HCT116 (cell line): ENCODE measurements around the gene CERS2. TPM values are rescaled to one million over a fixed set of nuclear protein-coding genes. Genes with fewer than 3 reads are reported as not detected.

Source experiments
- ATAC-seq: fragments of 200-7000 bp; cut with Tn5 transposase; 2 replicates; pipeline ENCODE4 v1.9.1; 2020; ENCODE audit warnings: mild to moderate bottlenecking, moderate library complexity
- BruUV-seq: library from RNA; stranded (reverse); fragments of 400-500 nt; replicated peaks from 2 replicates; lab custom pipeline; 2021; lab: Mats Ljungman, UMichigan
- CTCF ChIA-PET: fragments of 300-600 bp; sonication (Branson Sonifier 250); formaldehyde crosslinking; loops from one replicate; lab custom pipeline; 2021; ENCODE audit warnings: antibody characterized with exemption; lab: Charles Lee
- POLR2A ChIA-PET: fragments of 300-600, 350-600 bp; sonication (Branson Sonifier 250); formaldehyde crosslinking; loops from one replicate; lab custom pipeline; 2021; ENCODE audit warnings: antibody characterized with exemption; lab: Charles Lee
- RAD21 ChIA-PET, 2 experiments: fragments of 300-600 bp; sonication (Branson Sonifier 250); formaldehyde crosslinking; loops; one replicate each; lab custom pipeline; 2023; ENCODE audit warnings: low total read pairs in 2 of 2; ENCODE audit not compliant: uncharacterized antibody in 2 of 2, unreplicated experiment in 2 of 2, low non-redundant PET in 1 of 2; lab: Charles Lee
- DNase-seq: peaks from one replicate; pipeline ENCODE4 v3.0.0-alpha.2; 2010; ENCODE audit warnings: low read depth, low spot score
- H2AFZ ChIP-seq: fragments of 200-600 bp; shearing (Covaris generic), sonication (generic); 2 replicates; pipeline ENCODE4 v1.6.1; 2017; ENCODE audit warnings: low read depth, mixed run types, mixed read lengths, antibody characterized with exemption, low read length; ENCODE audit not compliant: poor library complexity, severe bottlenecking
- H3K27ac ChIP-seq: 2 replicates; pipeline ENCODE4 v1.5.1; 2012; ENCODE audit warnings: low read depth, low read length
- H3K27me3 ChIP-seq: fragments of 200-600 bp; sonication (generic); 2 replicates; pipeline ENCODE4 v1.6.1; 2016; ENCODE audit warnings: mixed run types, low read length, mixed read lengths; ENCODE audit not compliant: insufficient read depth
- H3K36me3 ChIP-seq, 2 experiments: fragments of 200-500 bp in 1 of 2; fragments of 200-600 bp in 1 of 2; sonication (Bioruptor generic) in 1 of 2; sonication (generic) in 1 of 2; 2 replicates each; pipeline versions ENCODE4 v1.5.1 to v1.6.1; 2014 to 2016; ENCODE audit warnings: low read length in 2 of 2, inconsistent platforms in 1 of 2, mixed read lengths in 1 of 2, mixed run types in 1 of 2; ENCODE audit not compliant: insufficient read depth in 2 of 2, control insufficient read depth in 1 of 2
- H3K4me1 ChIP-seq, 2 experiments: fragments of 200-600 bp in 1 of 2; sonication (generic) in 1 of 2; 2 replicates each; pipeline versions ENCODE4 v1.5.1 to v1.6.1; 2012 to 2017; ENCODE audit warnings: low read length in 2 of 2, inconsistent platforms in 1 of 2, mild to moderate bottlenecking in 1 of 2, mixed read lengths in 1 of 2, mixed run types in 1 of 2, moderate library complexity in 1 of 2; ENCODE audit not compliant: insufficient read depth in 2 of 2, control insufficient read depth in 1 of 2
- H3K4me2 ChIP-seq: fragments of 200-600 bp; sonication (generic); 2 replicates; pipeline ENCODE4 v1.6.1; 2017; ENCODE audit warnings: mixed run types, low read length, mixed read lengths
- H3K4me3 ChIP-seq, 2 experiments: fragments of 200-600 bp in 1 of 2; sonication (generic) in 1 of 2; replicated peaks in 1 of 2; 2 replicates each; pipeline ENCODE4 v1.5.1; 2011 to 2016; ENCODE audit warnings: low read length in 2 of 2, control low read depth in 1 of 2, low read depth in 1 of 2, mild to moderate bottlenecking in 1 of 2, mixed read lengths in 1 of 2, mixed run types in 1 of 2
- H3K79me2 ChIP-seq: fragments of 200-600 bp; sonication (generic); 2 replicates; pipeline ENCODE4 v1.6.1; 2017; ENCODE audit warnings: mild to moderate bottlenecking, mixed run types, low read length, moderate library complexity, mixed read lengths; ENCODE audit not compliant: insufficient read depth
- H3K9ac ChIP-seq: fragments of 200-600 bp; sonication (generic); 2 replicates; pipeline ENCODE4 v1.6.1; 2016; ENCODE audit warnings: low read length, mixed read lengths
- H3K9me2 ChIP-seq: fragments of 200-600 bp; sonication (generic), shearing (Covaris generic); 2 replicates; pipeline ENCODE4 v1.6.1; 2017; ENCODE audit warnings: mixed run types, mild to moderate bottlenecking, moderate library complexity; ENCODE audit not compliant: insufficient read depth
- H3K9me3 ChIP-seq, 2 experiments: fragments of 200-500 bp in 1 of 2; fragments of 200-600 bp in 1 of 2; sonication (Bioruptor generic) in 1 of 2; sonication (generic) in 1 of 2; 2 replicates each; pipeline ENCODE4 v1.6.1; 2014 to 2017; ENCODE audit warnings: low read length in 2 of 2, mixed read lengths in 2 of 2, inconsistent platforms in 1 of 2, low read depth in 1 of 2, mild to moderate bottlenecking in 1 of 2, mixed run types in 1 of 2, moderate library complexity in 1 of 2; ENCODE audit not compliant: control insufficient read depth in 1 of 2, insufficient read depth in 1 of 2
- H4K20me1 ChIP-seq: fragments of 200-600 bp; sonication (generic), shearing (Covaris generic); 2 replicates; pipeline ENCODE4 v1.6.1; 2017; ENCODE audit warnings: mixed run types, mild to moderate bottlenecking, moderate library complexity; ENCODE audit not compliant: insufficient read depth
- CBX3 ChIP-seq: IDR thresholded peaks from 2 replicates; pipeline ENCODE4 v1.6.1; 2012; ENCODE audit warnings: low read depth
- CEBPB ChIP-seq: IDR thresholded peaks from 2 replicates; pipeline ENCODE4 v1.6.1; 2012; ENCODE audit warnings: low read depth
- ELF1 ChIP-seq: IDR thresholded peaks from 2 replicates; pipeline ENCODE4 v1.6.1; 2012; ENCODE audit warnings: low read depth, borderline replicate concordance
- EZH2 ChIP-seq: fragments of 200-600 bp; sonication (generic); IDR thresholded peaks from 2 replicates; pipeline ENCODE4 v1.6.1; 2017; ENCODE audit warnings: antibody characterized with exemption, mixed run types
- EZH2phosphoT487 ChIP-seq: fragments of 200-600 bp; IDR thresholded peaks from 2 replicates; pipeline ENCODE4 v1.6.1; 2018; ENCODE audit warnings: antibody characterized with exemption, borderline replicate concordance
- FOSL1 ChIP-seq: IDR thresholded peaks from 2 replicates; pipeline ENCODE4 v1.6.1; 2012; ENCODE audit warnings: low read depth
- JUND ChIP-seq: IDR thresholded peaks from 2 replicates; pipeline ENCODE4 v1.6.1; 2012
- SP1 ChIP-seq: IDR thresholded peaks from 2 replicates; pipeline ENCODE4 v1.6.1; 2012; ENCODE audit warnings: low read depth
- TCF7L2 ChIP-seq: IDR thresholded peaks from 2 replicates; pipeline ENCODE4 v1.7.0; 2011; ENCODE audit warnings: borderline replicate concordance, inconsistent platforms; ENCODE audit not compliant: insufficient read depth, insufficient read length; ENCODE audit errors: extremely low read depth
- YY1 ChIP-seq: IDR thresholded peaks from 2 replicates; pipeline ENCODE4 v1.6.1; 2011; ENCODE audit warnings: low read length, low read depth, moderate library complexity, mild to moderate bottlenecking; ENCODE audit not compliant: insufficient replicate concordance; ENCODE audit errors: extremely low read depth
- ZFX ChIP-seq: fragments of 450-650 bp; IDR thresholded peaks from 2 replicates; pipeline ENCODE4 v1.6.1; 2017
- ZNF274 ChIP-seq: fragments of 200-500 bp; sonication (Bioruptor generic); IDR thresholded peaks from 2 replicates; pipeline ENCODE4 v1.6.1; 2014; ENCODE audit warnings: mild to moderate bottlenecking, low read depth, low read length, inconsistent platforms
- intact Hi-C: fragments of 100-400 bp; cut with micrococcal nuclease; formaldehyde crosslinking; loops from 2 replicates; pipeline ENCODE4 v1.10.0; 2022
- total RNA-seq: library from RNA; stranded (reverse); gene quantifications from one replicate; pipeline ENCODE4 v1.2.1, GENCODE V29; 2021; ENCODE audit not compliant: unreplicated experiment
- TF ChIP-seq, protein P1 (sequence below), 3 experiments: fragments of 200-600 bp in 1 of 3; sonication (generic) in 1 of 3; IDR thresholded peaks in 2 of 3; conservative IDR thresholded peaks in 1 of 3; 2 replicates each; pipeline ENCODE4 v1.5.1; 2012 to 2017; ENCODE audit warnings: low read depth in 2 of 3, low read length in 2 of 3, antibody characterized with exemption in 1 of 3, borderline replicate concordance in 1 of 3, control low read depth in 1 of 3, mild to moderate bottlenecking in 1 of 3, mixed read lengths in 1 of 3, mixed run types in 1 of 3, moderate library complexity in 1 of 3; ENCODE audit not compliant: insufficient read depth in 1 of 3
- TF ChIP-seq, protein P2 (sequence below): IDR thresholded peaks from 2 replicates; pipeline ENCODE4 v1.6.1; 2012; ENCODE audit warnings: low read depth
- TF ChIP-seq, protein P3 (sequence below): IDR thresholded peaks from 2 replicates; pipeline ENCODE4 v1.6.1; 2012
- TF ChIP-seq, protein P4 (sequence below): IDR thresholded peaks from 2 replicates; pipeline ENCODE4 v1.6.1; 2012
- TF ChIP-seq, protein P5 (sequence below): IDR thresholded peaks from 2 replicates; pipeline ENCODE4 v1.6.1; 2011; ENCODE audit warnings: mild to moderate bottlenecking, low read length, moderate library complexity; ENCODE audit not compliant: insufficient replicate concordance; ENCODE audit errors: extremely low read depth

CERS2 gene
- total RNA-seq, 1 experiment from 2014 or later, result 218 TPM

DNA sequence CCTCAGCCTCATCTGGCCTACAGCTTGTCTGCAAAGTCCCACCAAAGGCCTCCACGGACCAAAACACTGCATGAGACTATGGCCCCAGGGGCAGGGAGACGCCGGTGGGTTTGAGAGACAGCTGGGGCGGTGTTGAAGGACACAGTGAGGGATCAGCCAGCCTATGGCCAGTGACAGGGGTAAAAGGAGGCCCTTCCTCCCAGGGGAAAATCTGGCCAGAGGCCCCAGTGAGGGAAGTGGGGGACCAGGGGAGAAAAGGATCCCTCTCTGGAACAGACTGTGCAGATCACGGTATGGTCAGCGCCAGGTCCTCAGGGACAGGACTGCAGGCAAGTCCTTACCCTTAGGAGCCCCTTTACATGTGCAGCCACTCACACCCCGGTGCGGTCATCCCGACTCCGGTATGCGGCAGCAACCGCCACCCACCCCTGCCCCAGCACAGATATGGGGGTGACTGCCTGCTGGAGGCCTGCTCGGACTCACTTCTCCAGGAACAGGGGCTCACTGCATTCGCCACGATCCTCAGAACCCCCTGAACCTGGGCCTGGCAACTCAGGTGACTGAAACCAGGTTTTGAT, 1.3 kb downstream of the CERS2 start:
- ChIA-PET POLR2A (interaction anchor here (1.6 kb wide), 1 partner anchor 344 kb away, joined by 4 read pairs; the partner anchor contains the start of gene ENSA), CTCF (no interaction called here), RAD21 (no interaction called here)
- Histone ChIP-seq H2AFZ (no peak overlapping the region), H3K4me3 (peak overlapping the region; percentile 84), H3K9me2 (no peaks in the 10 kb centered on the region), H3K9ac (peak overlapping the region; percentile 92), H3K79me2 (peaks cover 59% of the 10 kb centered on the region), H4K20me1 (0 out of 2 replicates have a peak, but pooled peaks cover 4% of the 10 kb centered on the region), H3K4me2 (peak overlapping the region; percentile 89), H3K36me3 (peaks cover 0 to 8% of the 10 kb centered on the region in 2 experiments; a peak in 2 of 4 replicates), H3K4me1 (peaks cover 43 to 62% of the 10 kb centered on the region in 2 experiments), H3K27me3 (no peaks in the 10 kb centered on the region), H3K9me3 (no peaks in the 10 kb centered on the region), H3K27ac (peak overlapping the region; percentile 79)
- no peak for TF ChIP-seq ZFX
- TF ChIP-seq, protein P1, sequence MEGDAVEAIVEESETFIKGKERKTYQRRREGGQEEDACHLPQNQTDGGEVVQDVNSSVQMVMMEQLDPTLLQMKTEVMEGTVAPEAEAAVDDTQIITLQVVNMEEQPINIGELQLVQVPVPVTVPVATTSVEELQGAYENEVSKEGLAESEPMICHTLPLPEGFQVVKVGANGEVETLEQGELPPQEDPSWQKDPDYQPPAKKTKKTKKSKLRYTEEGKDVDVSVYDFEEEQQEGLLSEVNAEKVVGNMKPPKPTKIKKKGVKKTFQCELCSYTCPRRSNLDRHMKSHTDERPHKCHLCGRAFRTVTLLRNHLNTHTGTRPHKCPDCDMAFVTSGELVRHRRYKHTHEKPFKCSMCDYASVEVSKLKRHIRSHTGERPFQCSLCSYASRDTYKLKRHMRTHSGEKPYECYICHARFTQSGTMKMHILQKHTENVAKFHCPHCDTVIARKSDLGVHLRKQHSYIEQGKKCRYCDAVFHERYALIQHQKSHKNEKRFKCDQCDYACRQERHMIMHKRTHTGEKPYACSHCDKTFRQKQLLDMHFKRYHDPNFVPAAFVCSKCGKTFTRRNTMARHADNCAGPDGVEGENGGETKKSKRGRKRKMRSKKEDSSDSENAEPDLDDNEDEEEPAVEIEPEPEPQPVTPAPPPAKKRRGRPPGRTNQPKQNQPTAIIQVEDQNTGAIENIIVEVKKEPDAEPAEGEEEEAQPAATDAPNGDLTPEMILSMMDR (IDR thresholded peaks at IDR 0.05 in 2 of 3, conservative IDR thresholded peaks at IDR 0.05 in 1 of 3; ENCODE audit: borderline replicate concordance in 1 of 3, insufficient read depth in 1 of 3, low read depth in 2 of 3, low read length in 2 of 3), result no peak
- no peak for TF ChIP-seq EZH2phosphoT487
- TF ChIP-seq SP1, result no peak
- TF ChIP-seq, protein P2, sequence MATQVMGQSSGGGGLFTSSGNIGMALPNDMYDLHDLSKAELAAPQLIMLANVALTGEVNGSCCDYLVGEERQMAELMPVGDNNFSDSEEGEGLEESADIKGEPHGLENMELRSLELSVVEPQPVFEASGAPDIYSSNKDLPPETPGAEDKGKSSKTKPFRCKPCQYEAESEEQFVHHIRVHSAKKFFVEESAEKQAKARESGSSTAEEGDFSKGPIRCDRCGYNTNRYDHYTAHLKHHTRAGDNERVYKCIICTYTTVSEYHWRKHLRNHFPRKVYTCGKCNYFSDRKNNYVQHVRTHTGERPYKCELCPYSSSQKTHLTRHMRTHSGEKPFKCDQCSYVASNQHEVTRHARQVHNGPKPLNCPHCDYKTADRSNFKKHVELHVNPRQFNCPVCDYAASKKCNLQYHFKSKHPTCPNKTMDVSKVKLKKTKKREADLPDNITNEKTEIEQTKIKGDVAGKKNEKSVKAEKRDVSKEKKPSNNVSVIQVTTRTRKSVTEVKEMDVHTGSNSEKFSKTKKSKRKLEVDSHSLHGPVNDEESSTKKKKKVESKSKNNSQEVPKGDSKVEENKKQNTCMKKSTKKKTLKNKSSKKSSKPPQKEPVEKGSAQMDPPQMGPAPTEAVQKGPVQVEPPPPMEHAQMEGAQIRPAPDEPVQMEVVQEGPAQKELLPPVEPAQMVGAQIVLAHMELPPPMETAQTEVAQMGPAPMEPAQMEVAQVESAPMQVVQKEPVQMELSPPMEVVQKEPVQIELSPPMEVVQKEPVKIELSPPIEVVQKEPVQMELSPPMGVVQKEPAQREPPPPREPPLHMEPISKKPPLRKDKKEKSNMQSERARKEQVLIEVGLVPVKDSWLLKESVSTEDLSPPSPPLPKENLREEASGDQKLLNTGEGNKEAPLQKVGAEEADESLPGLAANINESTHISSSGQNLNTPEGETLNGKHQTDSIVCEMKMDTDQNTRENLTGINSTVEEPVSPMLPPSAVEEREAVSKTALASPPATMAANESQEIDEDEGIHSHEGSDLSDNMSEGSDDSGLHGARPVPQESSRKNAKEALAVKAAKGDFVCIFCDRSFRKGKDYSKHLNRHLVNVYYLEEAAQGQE, result no peak
- no peak for TF ChIP-seq FOSL1
- no peak for TF ChIP-seq YY1
- TF ChIP-seq, protein P3, sequence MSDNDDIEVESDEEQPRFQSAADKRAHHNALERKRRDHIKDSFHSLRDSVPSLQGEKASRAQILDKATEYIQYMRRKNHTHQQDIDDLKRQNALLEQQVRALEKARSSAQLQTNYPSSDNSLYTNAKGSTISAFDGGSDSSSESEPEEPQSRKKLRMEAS, result no peak
- no peak for TF ChIP-seq JUND
- no peak for TF ChIP-seq ZNF274
- TF ChIP-seq ELF1, result no peak
- TF ChIP-seq EZH2, result no peak
- no peak for TF ChIP-seq CEBPB
- TF ChIP-seq, protein P4, sequence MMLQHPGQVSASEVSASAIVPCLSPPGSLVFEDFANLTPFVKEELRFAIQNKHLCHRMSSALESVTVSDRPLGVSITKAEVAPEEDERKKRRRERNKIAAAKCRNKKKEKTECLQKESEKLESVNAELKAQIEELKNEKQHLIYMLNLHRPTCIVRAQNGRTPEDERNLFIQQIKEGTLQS, result no peak
- TF ChIP-seq TCF7L2, result no peak
- TF ChIP-seq, protein P5, sequence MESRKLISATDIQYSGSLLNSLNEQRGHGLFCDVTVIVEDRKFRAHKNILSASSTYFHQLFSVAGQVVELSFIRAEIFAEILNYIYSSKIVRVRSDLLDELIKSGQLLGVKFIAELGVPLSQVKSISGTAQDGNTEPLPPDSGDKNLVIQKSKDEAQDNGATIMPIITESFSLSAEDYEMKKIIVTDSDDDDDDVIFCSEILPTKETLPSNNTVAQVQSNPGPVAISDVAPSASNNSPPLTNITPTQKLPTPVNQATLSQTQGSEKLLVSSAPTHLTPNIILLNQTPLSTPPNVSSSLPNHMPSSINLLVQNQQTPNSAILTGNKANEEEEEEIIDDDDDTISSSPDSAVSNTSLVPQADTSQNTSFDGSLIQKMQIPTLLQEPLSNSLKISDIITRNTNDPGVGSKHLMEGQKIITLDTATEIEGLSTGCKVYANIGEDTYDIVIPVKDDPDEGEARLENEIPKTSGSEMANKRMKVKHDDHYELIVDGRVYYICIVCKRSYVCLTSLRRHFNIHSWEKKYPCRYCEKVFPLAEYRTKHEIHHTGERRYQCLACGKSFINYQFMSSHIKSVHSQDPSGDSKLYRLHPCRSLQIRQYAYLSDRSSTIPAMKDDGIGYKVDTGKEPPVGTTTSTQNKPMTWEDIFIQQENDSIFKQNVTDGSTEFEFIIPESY, result no peak
- TF ChIP-seq CBX3, result no peak
- ATAC-seq (no peak), DNase-seq (no peak)
- no TSS peak for BruUV-seq
- intact Hi-C loops, result no loop called here
